ENCODE measurements around the gene BEND7.

GRCh38 chr10:13527864-13528122 lies 1.0 kb downstream of the BEND7 start:
- TF ChIP-seq POLR2A (IDR thresholded peaks at IDR 0.05; ENCODE audit: low read length) (no peak), GATA1 (IDR thresholded peaks at IDR 0.05; ENCODE audit: low read depth, low read length) (no peak)

Measured in erythroblast (primary cell).